ENCODE data around the gene MINDY4. TPM values are rescaled to one million over a fixed set of nuclear protein-coding genes. Genes with fewer than 3 reads are reported as not detected.

The MINDY4 gene
- total and polyA plus RNA-seq, 2 of the 13 experiments (the other 11 are each of a cell fraction or from before 2014, with no cell fraction given), result not detected

- Histone ChIP-seq H4K20me1 (ENCODE audit: insufficient read depth, low read length) (no peaks in the 10 kb centered on the region), H3K27me3 (ENCODE audit: control insufficient read depth in 1 of 2, insufficient read depth in 2 of 2, low read length in 2 of 2) (peaks cover 0 to 3% of the 10 kb centered on the region in 2 experiments; a peak in 1 of 5 replicates), H3K79me2 (ENCODE audit: insufficient read depth, low read length) (no peaks in the 10 kb centered on the region), H3K9ac (ENCODE audit: insufficient read depth, low read depth, low read length) (no peak overlapping the region), H3K4me2 (ENCODE audit: low read depth, low read length) (no peak overlapping the region), H2AFZ (ENCODE audit: low read length) (no peak overlapping the region), H3K27ac (ENCODE audit: extremely low read length, insufficient read depth, low read length) (no peak overlapping the region), H3K36me3 (replicated peaks in 1 of 2; ENCODE audit: control insufficient read depth in 1 of 2, insufficient read depth in 2 of 2, low read length in 2 of 2) (no peaks in the 10 kb centered on the region), H3K4me1 (ENCODE audit: insufficient read depth, low read length) (no peaks in the 10 kb centered on the region), H3K9me3 (ENCODE audit: low read length) (no peaks in the 10 kb centered on the region), H3K4me3 (replicated peaks in 1 of 3; ENCODE audit: insufficient read depth in 1 of 3, low read depth in 2 of 3, low read length in 3 of 3) (no peak overlapping the region)
- in situ Hi-C loops (cut with HindIII; ENCODE audit: extremely low pct_ligation_motif_present, low pct_unique_long_range_greater_than_20kb) (no loop called here), intact Hi-C loops (cut with micrococcal nuclease; ENCODE audit: unreplicated experiment) (no loop called here)
- TF ChIP-seq ZNF782 (CRISPR knock-in tag; IDR thresholded peaks at IDR 0.05; ENCODE audit: borderline replicate concordance) (no peak), ZNF670 (CRISPR knock-in tag; IDR thresholded peaks at IDR 0.05; ENCODE audit: borderline replicate concordance) (no peak), ARID5B (CRISPR knock-in tag; IDR thresholded peaks at IDR 0.05) (no peak)
- FAIRE-seq (no peak), DNase-seq (ENCODE audit: low spot score) (no peak), ATAC-seq (no peak)
- ChIA-PET CTCF (ENCODE audit: low intra/inter-chr PET ratio, low total read pairs) (no interaction called here), POLR2A (no interaction called here)
- BruUV-seq (replicated peaks), result no TSS peak
- WGBS (ENCODE audit: low lambda C conversion rate), result 66% methylated on average over 3 of the region's 3 CpGs
Observed at GRCh38 chr7:30760514-30761213, 10.6 kb upstream of the MINDY4 start.

Data from HepG2 (cell line).